H1 (cell line): ENCODE measurements around the gene LRRFIP1. TPM values are rescaled to one million over a fixed set of nuclear protein-coding genes. Genes with fewer than 3 reads are reported as not detected.

ENCODE experiments used
- BACH1 ChIP-seq: IDR thresholded peaks from 2 replicates; pipeline ENCODE4 v1.6.1; 2012; ENCODE audit warnings: low read length, improper control_type of control experiment
- KDM4A ChIP-seq: IDR thresholded peaks from one replicate; pipeline ENCODE4 v1.7.1; 2012; ENCODE audit warnings: low read depth, mild to moderate bottlenecking, moderate library complexity, low read length, inconsistent platforms; ENCODE audit not compliant: severe bottlenecking
- MAFK ChIP-seq: IDR thresholded peaks from 2 replicates; pipeline ENCODE4 v1.6.1; 2012; ENCODE audit warnings: low read depth, mild to moderate bottlenecking, improper control_type of control experiment, low read length
- MAX ChIP-seq: IDR thresholded peaks from 2 replicates; pipeline ENCODE4 v1.6.1; 2012; ENCODE audit warnings: inconsistent platforms
- POU5F1 ChIP-seq: IDR thresholded peaks from 2 replicates; pipeline ENCODE4 v1.6.1; 2011; ENCODE audit warnings: low read depth, mild to moderate bottlenecking, low read length, moderate library complexity
- TAF1 ChIP-seq: IDR thresholded peaks from 2 replicates; pipeline ENCODE4 v1.6.1; 2011; ENCODE audit warnings: mild to moderate bottlenecking, low read depth, low read length
- TAF7 ChIP-seq: optimal IDR thresholded peaks from 2 replicates; pipeline ENCODE3; 2011; ENCODE audit warnings: low read depth, mild to moderate bottlenecking, inconsistent platforms, low read length, moderate library complexity, borderline replicate concordance
- polyA plus RNA-seq, 7 experiments: library from polyadenylated mRNA; depleted of rRNA in 3 of 7; stranded (reverse) in 5 of 7; unstranded in 2 of 7; fragments of >200 nt in 5 of 7; fragments of 200-250 nt in 2 of 7; gene quantifications; 1 replicate in 5 of 7; 2 replicates in 1 of 7; 4 replicates in 1 of 7; pipeline versions ENCODE4 v1.2.1 to v1.2.3, GENCODE V29; 2011 to 2013; ENCODE audit warnings: missing spikeins in 2 of 7, mixed read lengths in 2 of 7
- total RNA-seq: library from RNA; stranded (reverse); fragmentation: NEBNext Ultra II Directional; extraction: Animal tissue kit (Norgen Biotek cat#: 25700); gene quantifications from 2 replicates; pipeline ENCODE4 v1.2.1, GENCODE V29; 2021
- TF ChIP-seq, protein P1 (sequence below): fragments of 300-600 bp; sonication (generic); IDR thresholded peaks from 2 replicates; pipeline ENCODE4 v1.7.1; 2012; ENCODE audit warnings: low read length, moderate library complexity, mild to moderate bottlenecking, inconsistent platforms; ENCODE audit not compliant: insufficient replicate concordance

The LRRFIP1 gene
- total and polyA plus RNA-seq, 2 of the 8 experiments (the other 6 are each of a cell fraction or from before 2014, with no cell fraction given), result 12.1 to 75.8 TPM

DNA sequence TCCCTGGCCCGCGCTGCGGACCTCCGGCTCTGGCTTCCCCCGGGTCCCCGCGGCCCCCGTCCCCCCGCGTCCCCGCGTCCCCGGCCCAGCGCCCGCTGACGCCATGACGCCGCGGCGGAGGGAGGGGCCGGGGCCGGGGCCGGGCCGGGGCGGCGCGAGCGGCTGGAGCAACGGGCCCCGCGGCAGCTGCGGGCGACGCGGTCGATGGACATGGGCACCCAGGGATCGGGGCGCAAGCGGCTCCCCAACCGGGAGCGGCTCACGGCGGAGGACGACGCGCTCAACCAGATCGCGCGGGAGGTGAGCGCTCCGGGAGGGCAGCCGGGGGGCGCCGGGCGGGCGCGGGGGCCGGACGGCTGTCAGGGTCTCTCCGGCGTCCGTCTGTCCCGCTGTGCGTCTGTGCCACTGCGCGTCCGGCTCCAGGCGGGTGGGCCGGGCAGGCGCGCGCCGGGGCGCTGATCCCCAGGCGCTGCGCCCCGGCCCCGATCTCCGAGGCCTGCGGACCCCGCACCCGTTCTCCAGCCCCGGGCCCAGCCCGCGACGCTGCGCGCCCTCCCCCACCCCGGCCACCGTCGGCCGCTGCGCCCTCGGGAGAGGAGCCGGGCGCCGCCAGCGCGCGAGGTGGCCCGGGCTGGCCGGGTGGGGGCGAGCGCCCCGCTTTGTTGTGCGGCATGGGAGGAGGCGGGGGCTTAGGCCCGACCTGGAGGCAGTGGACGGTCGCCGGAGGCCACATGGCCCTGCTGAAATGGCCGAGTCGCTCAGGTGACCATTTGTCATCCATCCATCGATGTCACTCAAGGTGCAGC lies at the start of gene LRRFIP1 (continued):
- TF ChIP-seq, protein P1, sequence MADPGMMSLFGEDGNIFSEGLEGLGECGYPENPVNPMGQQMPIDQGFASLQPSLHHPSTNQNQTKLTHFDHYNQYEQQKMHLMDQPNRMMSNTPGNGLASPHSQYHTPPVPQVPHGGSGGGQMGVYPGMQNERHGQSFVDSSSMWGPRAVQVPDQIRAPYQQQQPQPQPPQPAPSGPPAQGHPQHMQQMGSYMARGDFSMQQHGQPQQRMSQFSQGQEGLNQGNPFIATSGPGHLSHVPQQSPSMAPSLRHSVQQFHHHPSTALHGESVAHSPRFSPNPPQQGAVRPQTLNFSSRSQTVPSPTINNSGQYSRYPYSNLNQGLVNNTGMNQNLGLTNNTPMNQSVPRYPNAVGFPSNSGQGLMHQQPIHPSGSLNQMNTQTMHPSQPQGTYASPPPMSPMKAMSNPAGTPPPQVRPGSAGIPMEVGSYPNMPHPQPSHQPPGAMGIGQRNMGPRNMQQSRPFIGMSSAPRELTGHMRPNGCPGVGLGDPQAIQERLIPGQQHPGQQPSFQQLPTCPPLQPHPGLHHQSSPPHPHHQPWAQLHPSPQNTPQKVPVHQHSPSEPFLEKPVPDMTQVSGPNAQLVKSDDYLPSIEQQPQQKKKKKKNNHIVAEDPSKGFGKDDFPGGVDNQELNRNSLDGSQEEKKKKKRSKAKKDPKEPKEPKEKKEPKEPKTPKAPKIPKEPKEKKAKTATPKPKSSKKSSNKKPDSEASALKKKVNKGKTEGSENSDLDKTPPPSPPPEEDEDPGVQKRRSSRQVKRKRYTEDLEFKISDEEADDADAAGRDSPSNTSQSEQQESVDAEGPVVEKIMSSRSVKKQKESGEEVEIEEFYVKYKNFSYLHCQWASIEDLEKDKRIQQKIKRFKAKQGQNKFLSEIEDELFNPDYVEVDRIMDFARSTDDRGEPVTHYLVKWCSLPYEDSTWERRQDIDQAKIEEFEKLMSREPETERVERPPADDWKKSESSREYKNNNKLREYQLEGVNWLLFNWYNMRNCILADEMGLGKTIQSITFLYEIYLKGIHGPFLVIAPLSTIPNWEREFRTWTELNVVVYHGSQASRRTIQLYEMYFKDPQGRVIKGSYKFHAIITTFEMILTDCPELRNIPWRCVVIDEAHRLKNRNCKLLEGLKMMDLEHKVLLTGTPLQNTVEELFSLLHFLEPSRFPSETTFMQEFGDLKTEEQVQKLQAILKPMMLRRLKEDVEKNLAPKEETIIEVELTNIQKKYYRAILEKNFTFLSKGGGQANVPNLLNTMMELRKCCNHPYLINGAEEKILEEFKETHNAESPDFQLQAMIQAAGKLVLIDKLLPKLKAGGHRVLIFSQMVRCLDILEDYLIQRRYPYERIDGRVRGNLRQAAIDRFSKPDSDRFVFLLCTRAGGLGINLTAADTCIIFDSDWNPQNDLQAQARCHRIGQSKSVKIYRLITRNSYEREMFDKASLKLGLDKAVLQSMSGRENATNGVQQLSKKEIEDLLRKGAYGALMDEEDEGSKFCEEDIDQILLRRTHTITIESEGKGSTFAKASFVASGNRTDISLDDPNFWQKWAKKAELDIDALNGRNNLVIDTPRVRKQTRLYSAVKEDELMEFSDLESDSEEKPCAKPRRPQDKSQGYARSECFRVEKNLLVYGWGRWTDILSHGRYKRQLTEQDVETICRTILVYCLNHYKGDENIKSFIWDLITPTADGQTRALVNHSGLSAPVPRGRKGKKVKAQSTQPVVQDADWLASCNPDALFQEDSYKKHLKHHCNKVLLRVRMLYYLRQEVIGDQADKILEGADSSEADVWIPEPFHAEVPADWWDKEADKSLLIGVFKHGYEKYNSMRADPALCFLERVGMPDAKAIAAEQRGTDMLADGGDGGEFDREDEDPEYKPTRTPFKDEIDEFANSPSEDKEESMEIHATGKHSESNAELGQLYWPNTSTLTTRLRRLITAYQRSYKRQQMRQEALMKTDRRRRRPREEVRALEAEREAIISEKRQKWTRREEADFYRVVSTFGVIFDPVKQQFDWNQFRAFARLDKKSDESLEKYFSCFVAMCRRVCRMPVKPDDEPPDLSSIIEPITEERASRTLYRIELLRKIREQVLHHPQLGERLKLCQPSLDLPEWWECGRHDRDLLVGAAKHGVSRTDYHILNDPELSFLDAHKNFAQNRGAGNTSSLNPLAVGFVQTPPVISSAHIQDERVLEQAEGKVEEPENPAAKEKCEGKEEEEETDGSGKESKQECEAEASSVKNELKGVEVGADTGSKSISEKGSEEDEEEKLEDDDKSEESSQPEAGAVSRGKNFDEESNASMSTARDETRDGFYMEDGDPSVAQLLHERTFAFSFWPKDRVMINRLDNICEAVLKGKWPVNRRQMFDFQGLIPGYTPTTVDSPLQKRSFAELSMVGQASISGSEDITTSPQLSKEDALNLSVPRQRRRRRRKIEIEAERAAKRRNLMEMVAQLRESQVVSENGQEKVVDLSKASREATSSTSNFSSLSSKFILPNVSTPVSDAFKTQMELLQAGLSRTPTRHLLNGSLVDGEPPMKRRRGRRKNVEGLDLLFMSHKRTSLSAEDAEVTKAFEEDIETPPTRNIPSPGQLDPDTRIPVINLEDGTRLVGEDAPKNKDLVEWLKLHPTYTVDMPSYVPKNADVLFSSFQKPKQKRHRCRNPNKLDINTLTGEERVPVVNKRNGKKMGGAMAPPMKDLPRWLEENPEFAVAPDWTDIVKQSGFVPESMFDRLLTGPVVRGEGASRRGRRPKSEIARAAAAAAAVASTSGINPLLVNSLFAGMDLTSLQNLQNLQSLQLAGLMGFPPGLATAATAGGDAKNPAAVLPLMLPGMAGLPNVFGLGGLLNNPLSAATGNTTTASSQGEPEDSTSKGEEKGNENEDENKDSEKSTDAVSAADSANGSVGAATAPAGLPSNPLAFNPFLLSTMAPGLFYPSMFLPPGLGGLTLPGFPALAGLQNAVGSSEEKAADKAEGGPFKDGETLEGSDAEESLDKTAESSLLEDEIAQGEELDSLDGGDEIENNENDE, result no peak
- TF ChIP-seq KDM4A (peak; percentile 75), MAX (peak; percentile 63; the same call in 1 of the 2 replicates), TAF1 (0 out of 2 replicates have a peak, but pooled peaks have one; percentile 22), TAF7 (no peak), POU5F1 (no peak), BACH1 (no peak), MAFK (no peak)
- TF ChIP-seq, all 59 proteins: peak for 7
